Endothelial cell of umbilical vein (primary cell): Measurements from ENCODE around the gene UNC50. TPM values are rescaled to one million over a fixed set of nuclear protein-coding genes. Genes with fewer than 3 reads are reported as not detected.

Source experiments
- BruUV-seq: library from RNA; stranded (reverse); fragments of 400-500 nt; replicated peaks from 2 replicates; lab custom pipeline; 2021; lab: Mats Ljungman, UMichigan
- CTCF ChIA-PET: fragments of 300-600, 350-600 bp; sonication (Branson Sonifier 250); formaldehyde crosslinking; loops from one replicate; lab custom pipeline; 2021; ENCODE audit warnings: antibody characterized with exemption, inconsistent platforms; lab: Charles Lee
- POLR2A ChIA-PET: fragments of 300-600, 350-600 bp; sonication (Branson Sonifier 250); formaldehyde crosslinking; loops from one replicate; lab custom pipeline; 2021; ENCODE audit warnings: antibody characterized with exemption, inconsistent platforms; lab: Charles Lee
- DNase-seq: peaks from one replicate; pipeline ENCODE4 v3.0.0-alpha.2; 2011; ENCODE audit warnings: low read depth, low spot score
- FAIRE-seq: peaks from 2 replicates; lab custom pipeline; 2011; peaks lifted over from hg19 to GRCh38; lab: Jason Lieb, UNC
- H2AFZ ChIP-seq: 2 replicates; pipeline ENCODE4 v1.6.0; 2012; ENCODE audit warnings: low read depth, low read length, control low read depth, inconsistent platforms
- H3K27ac ChIP-seq: 2 replicates; pipeline ENCODE4 v1.5.1; 2011; ENCODE audit warnings: low read depth, mild to moderate bottlenecking, control low read depth, low read length, moderate library complexity; ENCODE audit not compliant: insufficient read depth
- H3K27me3 ChIP-seq, 2 experiments: 2 replicates each; pipeline versions ENCODE4 v1.6.0 to v1.6.1; 2011; ENCODE audit warnings: low read length in 2 of 2, mixed read lengths in 1 of 2; ENCODE audit not compliant: control insufficient read depth in 2 of 2, insufficient read depth in 2 of 2
- H3K36me3 ChIP-seq, 2 experiments: 2 replicates in 1 of 2; 3 replicates in 1 of 2; pipeline ENCODE4 v1.5.1; 2011; ENCODE audit warnings: low read length in 2 of 2, mild to moderate bottlenecking in 1 of 2, moderate library complexity in 1 of 2; ENCODE audit not compliant: control insufficient read depth in 2 of 2, insufficient read depth in 2 of 2; ENCODE audit errors: extremely low read depth in 1 of 2
- H3K4me1 ChIP-seq: 3 replicates; pipeline ENCODE4 v1.5.1; 2011; ENCODE audit warnings: mild to moderate bottlenecking, low read length; ENCODE audit not compliant: control insufficient read depth, insufficient read depth; ENCODE audit errors: extremely low read depth
- H3K4me2 ChIP-seq: 2 replicates; pipeline ENCODE4 v1.6.1; 2011; ENCODE audit warnings: low read length, control low read depth, mixed read lengths; ENCODE audit not compliant: insufficient read depth
- H3K4me3 ChIP-seq, 3 experiments: fragments of 200-600 bp in 1 of 3; sonication (generic), shearing (Covaris generic) in 1 of 3; replicated peaks in 1 of 3; 2 replicates each; pipeline ENCODE4 v1.5.1; 2011 to 2016; ENCODE audit warnings: control low read depth in 3 of 3, low read length in 3 of 3, mild to moderate bottlenecking in 2 of 3, inconsistent platforms in 1 of 3, low read depth in 1 of 3, moderate library complexity in 1 of 3; ENCODE audit not compliant: insufficient read depth in 1 of 3
- H3K79me2 ChIP-seq: 2 replicates; pipeline ENCODE4 v1.6.0; 2012; ENCODE audit warnings: low read length, inconsistent platforms; ENCODE audit not compliant: control insufficient read depth, insufficient read depth
- H3K9ac ChIP-seq: replicated peaks from 2 replicates; pipeline ENCODE3; 2011; ENCODE audit warnings: low read length, control low read depth; ENCODE audit not compliant: insufficient read depth; ENCODE audit errors: extremely low read depth
- H3K9me1 ChIP-seq: replicated peaks from 3 replicates; pipeline ENCODE4 v1.6.0; 2011; ENCODE audit warnings: mild to moderate bottlenecking, low read length; ENCODE audit not compliant: control insufficient read depth, insufficient read depth; ENCODE audit errors: extremely low read depth
- H3K9me3 ChIP-seq: replicated peaks from 2 replicates; pipeline ENCODE4 v1.5.1; 2012; ENCODE audit warnings: low read length, inconsistent platforms; ENCODE audit not compliant: control insufficient read depth, insufficient read depth
- H4K20me1 ChIP-seq: replicated peaks from 2 replicates; pipeline ENCODE3; 2011; ENCODE audit warnings: mild to moderate bottlenecking, low read length; ENCODE audit not compliant: control insufficient read depth, insufficient read depth; ENCODE audit errors: extremely low read depth
- EZH2 ChIP-seq: IDR thresholded peaks from 2 replicates; pipeline ENCODE4 v1.6.1; 2012; ENCODE audit warnings: borderline replicate concordance, low read depth, mild to moderate bottlenecking, moderate library complexity, low read length, inconsistent platforms; ENCODE audit not compliant: severe bottlenecking
- FOS ChIP-seq: IDR thresholded peaks from 2 replicates; pipeline ENCODE4 v1.6.1; 2011; ENCODE audit warnings: mild to moderate bottlenecking, low read length, moderate library complexity, borderline replicate concordance; ENCODE audit not compliant: insufficient read depth
- GATA2 ChIP-seq: IDR thresholded peaks from 2 replicates; pipeline ENCODE4 v1.7.0; 2011; ENCODE audit warnings: low read depth, mild to moderate bottlenecking, moderate library complexity, mixed read lengths, low read length; ENCODE audit not compliant: insufficient read length, insufficient read depth
- JUN ChIP-seq: IDR thresholded peaks from 2 replicates; pipeline ENCODE4 v1.6.1; 2011; ENCODE audit warnings: borderline replicate concordance, low read depth; ENCODE audit not compliant: insufficient read length, insufficient read depth
- MYC ChIP-seq: IDR thresholded peaks from one replicate; pipeline ENCODE4 v1.6.1; 2011; ENCODE audit warnings: mild to moderate bottlenecking, low read depth, low read length
- POLR2A ChIP-seq: IDR thresholded peaks from 2 replicates; pipeline ENCODE4 v1.6.1; 2012; ENCODE audit warnings: low read depth, mild to moderate bottlenecking, control low read depth, low read length
- POLR2AphosphoS5 ChIP-seq: IDR thresholded peaks from 2 replicates; pipeline ENCODE4 v1.6.1; 2012; ENCODE audit warnings: low read depth, mild to moderate bottlenecking, control low read depth, low read length, moderate library complexity; ENCODE audit not compliant: insufficient read depth
- dilution Hi-C: fragments of 300-500 bp; cut with MboI; formaldehyde crosslinking; loops from one replicate; pipeline ENCODE4 v1.15.0; 2019; ENCODE audit warnings: low sequenced_read_pairs; ENCODE audit not compliant: extremely low pct_ligation_motif_present
- intact Hi-C: fragments of 100-400 bp; cut with micrococcal nuclease; formaldehyde crosslinking; loops from one replicate; pipeline ENCODE4 v1.10.0; 2022
- polyA plus RNA-seq, 4 experiments: library from polyadenylated mRNA; depleted of rRNA in 3 of 4; stranded (reverse) in 3 of 4; unstranded in 1 of 4; fragments of >200 nt; gene quantifications; 2 replicates each; pipeline versions ENCODE4 v1.2.1 to v1.2.3, GENCODE V29; 2011 to 2012; ENCODE audit warnings: missing spikeins in 1 of 4
- total RNA-seq: library from RNA; stranded (reverse); gene quantifications from 2 replicates; pipeline ENCODE4 v1.2.3, GENCODE V29; 2021
- TF ChIP-seq, protein P1 (sequence below): IDR thresholded peaks from 2 replicates; pipeline ENCODE4 v1.6.1; 2011; ENCODE audit not compliant: insufficient read depth, insufficient read length
- TF ChIP-seq, protein P2 (sequence below), 2 donors: IDR thresholded peaks; 1 replicate in 1 of 2; 2 replicates in 1 of 2; pipeline ENCODE4 v1.5.1; 2011; ENCODE audit warnings: low read length in 2 of 2, mild to moderate bottlenecking in 2 of 2, moderate library complexity in 2 of 2, control low read depth in 1 of 2, inconsistent platforms in 1 of 2, low read depth in 1 of 2; ENCODE audit not compliant: insufficient read depth in 1 of 2; ENCODE audit errors: extremely low read depth in 1 of 2

Gene UNC50
- total and polyA plus RNA-seq, 2 donors (not counting 3 experiments of a cell fraction or from before 2014, with no cell fraction given): 33.5 to 56.6 TPM

DNA sequence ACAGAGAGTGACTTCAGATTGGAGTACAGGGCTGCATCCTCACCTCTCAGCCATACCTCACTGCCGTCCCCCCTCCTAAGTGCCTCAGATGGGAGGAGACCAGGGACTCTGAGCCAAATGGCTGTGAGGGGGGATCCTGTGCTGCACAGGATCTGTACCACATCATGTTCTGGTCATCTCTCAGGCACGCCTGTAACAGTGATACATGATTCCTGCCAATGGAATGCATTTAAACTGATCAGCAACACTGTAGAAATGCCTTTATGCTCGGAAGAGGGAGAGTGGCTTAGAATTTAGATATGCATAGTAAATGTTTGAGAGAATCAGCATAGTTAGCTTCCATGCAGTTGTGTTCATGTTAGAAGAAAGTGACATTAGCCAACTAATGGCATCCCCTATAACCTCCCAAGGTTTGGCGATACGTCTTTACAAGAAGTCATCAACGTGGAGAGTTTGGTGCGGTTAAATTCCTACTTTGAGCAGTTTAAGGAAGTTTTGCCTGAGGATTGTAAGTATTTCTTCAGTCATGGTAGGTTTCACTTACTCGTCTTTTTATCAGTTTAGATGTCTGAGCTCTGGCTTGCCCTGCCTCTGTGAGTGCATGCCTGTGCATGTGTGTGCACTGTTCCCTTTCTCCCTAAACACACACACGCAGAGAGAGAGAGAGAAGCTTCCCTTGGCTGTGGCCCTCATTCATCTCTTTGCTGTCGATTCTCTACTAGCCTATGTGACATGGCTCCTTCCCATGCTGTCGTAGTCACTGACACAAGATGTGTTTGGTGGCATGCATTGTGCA lies 40.0 kb upstream of the UNC50 start:
- CTCF ChIA-PET: interaction anchor here (0.6 to 3.3 kb wide), 40 partner anchors 8 to 647 kb away, joined by 3 to 24 read pairs (median 4); no protein-coding TSS in a partner anchor
- Histone ChIP-seq H4K20me1 (no peaks in the 10 kb centered on the region), H3K27ac (no peak overlapping the region), H2AFZ (no peak overlapping the region), H3K36me3 (peaks cover 4 to 37% of the 10 kb centered on the region in 2 experiments), H3K9me1 (no peaks in the 10 kb centered on the region), H3K9ac (no peak overlapping the region), H3K4me2 (no peak overlapping the region), H3K9me3 (no peaks in the 10 kb centered on the region), H3K4me1 (no peaks in the 10 kb centered on the region), H3K79me2 (no peaks in the 10 kb centered on the region), H3K4me3 (no peak overlapping the region), H3K27me3 (no peaks in the 10 kb centered on the region)
- dilution Hi-C loops (no loop called here), intact Hi-C loops (loop anchor here (2.0 kb wide), 1 partner anchor 32 kb away; no protein-coding TSS in a partner anchor)
- FAIRE-seq (no peak), DNase-seq (no peak)
- POLR2A ChIA-PET: no interaction called here
- no TSS peak for BruUV-seq
- TF ChIP-seq MYC: no peak
- TF ChIP-seq, protein P1, sequence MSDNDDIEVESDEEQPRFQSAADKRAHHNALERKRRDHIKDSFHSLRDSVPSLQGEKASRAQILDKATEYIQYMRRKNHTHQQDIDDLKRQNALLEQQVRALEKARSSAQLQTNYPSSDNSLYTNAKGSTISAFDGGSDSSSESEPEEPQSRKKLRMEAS: no peak
- TF ChIP-seq EZH2: no peak
- no peak for TF ChIP-seq POLR2AphosphoS5
- no peak for TF ChIP-seq FOS
- no peak for TF ChIP-seq JUN
- no peak for TF ChIP-seq POLR2A
- TF ChIP-seq, protein P2, sequence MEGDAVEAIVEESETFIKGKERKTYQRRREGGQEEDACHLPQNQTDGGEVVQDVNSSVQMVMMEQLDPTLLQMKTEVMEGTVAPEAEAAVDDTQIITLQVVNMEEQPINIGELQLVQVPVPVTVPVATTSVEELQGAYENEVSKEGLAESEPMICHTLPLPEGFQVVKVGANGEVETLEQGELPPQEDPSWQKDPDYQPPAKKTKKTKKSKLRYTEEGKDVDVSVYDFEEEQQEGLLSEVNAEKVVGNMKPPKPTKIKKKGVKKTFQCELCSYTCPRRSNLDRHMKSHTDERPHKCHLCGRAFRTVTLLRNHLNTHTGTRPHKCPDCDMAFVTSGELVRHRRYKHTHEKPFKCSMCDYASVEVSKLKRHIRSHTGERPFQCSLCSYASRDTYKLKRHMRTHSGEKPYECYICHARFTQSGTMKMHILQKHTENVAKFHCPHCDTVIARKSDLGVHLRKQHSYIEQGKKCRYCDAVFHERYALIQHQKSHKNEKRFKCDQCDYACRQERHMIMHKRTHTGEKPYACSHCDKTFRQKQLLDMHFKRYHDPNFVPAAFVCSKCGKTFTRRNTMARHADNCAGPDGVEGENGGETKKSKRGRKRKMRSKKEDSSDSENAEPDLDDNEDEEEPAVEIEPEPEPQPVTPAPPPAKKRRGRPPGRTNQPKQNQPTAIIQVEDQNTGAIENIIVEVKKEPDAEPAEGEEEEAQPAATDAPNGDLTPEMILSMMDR (IDR thresholded peaks at IDR 0.05; ENCODE audit: extremely low read depth in 1 of 2, insufficient read depth in 1 of 2, low read depth in 1 of 2, low read length in 2 of 2): no peak
- no peak for TF ChIP-seq GATA2
